ENCODE data around the gene OTOP2. TPM values are rescaled to one million over a fixed set of nuclear protein-coding genes. Genes with fewer than 3 reads are reported as not detected.

Gene OTOP2
- total RNA-seq: not detected

GRCh38 chr17:74924250-74924948 lies at the start of gene OTOP2:
OTOP2 (plus strand) TSS chr17:74924273; CDS start chr17:74924633, 360 bp downstream.
- DNase-seq: no peak
- TF ChIP-seq CTCF (IDR thresholded peaks at IDR 0.05): no peak
- Histone ChIP-seq H3K27me3 (peaks cover 21% of the 10 kb centered on the region), H3K27ac (no peak within 1 kb of the TSS), H3K4me1 (peaks cover 13 to 21% of the 10 kb centered on the region in 2 donors), H3K4me3 (replicated peaks in 1 of 3) (peak within 1 kb of the TSS in 1 of 3 donors; percentile 21), H3K36me3 (no peaks in the 10 kb centered on the region), H3K9me3 (no peaks in the 10 kb centered on the region)
- WGBS, 2 donors: 3 to 4% methylated on average over 29 to 30 of the region's 54 CpGs
- intact Hi-C loops (cut with DNase I): no loop called here

- no peaks in the 10 kb centered on the region for H3K36me3 ChIP-seq
- H3K9me3 ChIP-seq: no peaks in the 10 kb centered on the region
- intact Hi-C loops (cut with DNase I): no loop called here
- no peak overlapping the region for H3K4me3 ChIP-seq (replicated peaks in 1 of 3)
- no peak overlapping the region for H3K27ac ChIP-seq
- H3K4me1 ChIP-seq: peaks cover 21 to 42% of the 10 kb centered on the region in 2 donors
- no peaks in the 10 kb centered on the region for H3K27me3 ChIP-seq
- no peak for DNase-seq
- TF ChIP-seq POLR2A (IDR thresholded peaks at IDR 0.05): no peak
- no peak for TF ChIP-seq CTCF (IDR thresholded peaks at IDR 0.05)
- 94 to 97% methylated on average over 5 of the region's 5 CpGs for WGBS, 2 donors
Measured at GRCh38 chr17:74874615-74875037, 49.4 kb upstream of the OTOP2 start.

GRCh38 chr17:74875155-74875976 lies 48.7 kb upstream of the OTOP2 start:
- intact Hi-C loops (cut with DNase I): no loop called here
- no peak for TF ChIP-seq CTCF (IDR thresholded peaks at IDR 0.05)
- no peak for TF ChIP-seq POLR2A (IDR thresholded peaks at IDR 0.05)

GRCh38 chr17:74875977-74876593 lies 48.0 kb upstream of the OTOP2 start:
- intact Hi-C loops (cut with DNase I): no loop called here
- no peaks in the 10 kb centered on the region for H3K27me3 ChIP-seq
- H3K9me3 ChIP-seq: no peaks in the 10 kb centered on the region
- WGBS, 2 donors: 51 to 77% methylated on average over 6 of the region's 6 CpGs
- H3K36me3 ChIP-seq: no peaks in the 10 kb centered on the region
- no peak for DNase-seq
- H3K4me3 ChIP-seq (replicated peaks in 1 of 3): no peak overlapping the region
- peak overlapping the region; percentile 80 to 95 (median 81) for H3K27ac ChIP-seq
- peaks cover 21 to 42% of the 10 kb centered on the region in 2 donors for H3K4me1 ChIP-seq
- no peak for TF ChIP-seq POLR2A (IDR thresholded peaks at IDR 0.05)
- TF ChIP-seq CTCF (IDR thresholded peaks at IDR 0.05): no peak

More at GRCh38 chr17:74875155-74875976, 48.7 kb upstream of the OTOP2 start:
- Histone ChIP-seq H3K9me3 (no peaks in the 10 kb centered on the region), H3K36me3 (no peaks in the 10 kb centered on the region), H3K27me3 (no peaks in the 10 kb centered on the region), H3K27ac (no peak overlapping the region), H3K4me3 (replicated peaks in 1 of 3) (no peak overlapping the region), H3K4me1 (peaks cover 21 to 42% of the 10 kb centered on the region in 2 donors)
- 56 to 81% methylated on average over 4 to 5 of the region's 5 CpGs for WGBS, 2 donors
- DNase-seq: no peak

All from thyroid gland (tissue), 4 donors.